ENCODE data around the gene SFXN2. TPM values are rescaled to one million over a fixed set of nuclear protein-coding genes. Genes with fewer than 3 reads are reported as not detected.

SFXN2 gene
- total and polyA plus RNA-seq, 2 experiments from 2014 or later, result 5.7 to 6.2 TPM

- Histone ChIP-seq H3K27me3 (ENCODE audit: insufficient read depth) (no peaks in the 10 kb centered on the region), H3K4me2 (no peak overlapping the region), H3K9me2 (ENCODE audit: insufficient read depth) (no peaks in the 10 kb centered on the region), H3K27ac (ENCODE audit: low read depth) (no peak overlapping the region), H3K4me1 (ENCODE audit: insufficient read depth) (no peaks in the 10 kb centered on the region; the same call in 1 of the 2 replicates), H4K20me1 (replicated peaks; ENCODE audit: insufficient read depth) (no peaks in the 10 kb centered on the region; the same call in none of the 2 replicates), H3K79me2 (replicated peaks; ENCODE audit: insufficient read depth) (peaks cover 5% of the 10 kb centered on the region), H3K36me3 (ENCODE audit: insufficient read depth) (no peaks in the 10 kb centered on the region), H3K4me3 (no peak overlapping the region), H2AFZ (no peak overlapping the region), H3F3A (replicated peaks; ENCODE audit: low read depth) (0 out of 2 replicates have a peak, but pooled peaks cover 3% of the 10 kb centered on the region)
- Mint-ChIP-seq H3K4me1 (peaks cover 8% of the 10 kb centered on the region), H3K4me3 (no peak overlapping the region), H3K27ac (no peak overlapping the region), H3K9me3 (no peaks in the 10 kb centered on the region), H3K27me3 (ENCODE audit: insufficient read depth, low read depth, poor library complexity) (peaks cover 6% of the 10 kb centered on the region), H3K36me3 (ENCODE audit: low read depth) (no peaks in the 10 kb centered on the region)
- no peak for TF ChIP-seq ZNF462 (CRISPR knock-in tag; IDR thresholded peaks at IDR 0.05)
- DNase-seq (ENCODE audit: low spot score) (no peak), ATAC-seq (no peak)
Observed at GRCh38 chr10:102761981-102762380, 47.5 kb downstream of the SFXN2 start.

GRCh38 chr10:102762401-102763015 is 48.1 kb downstream of the SFXN2 start:
- Histone ChIP-seq H3K36me3 (ENCODE audit: insufficient read depth) (no peaks in the 10 kb centered on the region), H3K4me1 (ENCODE audit: insufficient read depth) (no peaks in the 10 kb centered on the region; the same call in 1 of the 2 replicates), H3K4me2 (no peak overlapping the region), H3K4me3 (no peak overlapping the region), H3K27me3 (ENCODE audit: insufficient read depth) (no peaks in the 10 kb centered on the region), H2AFZ (no peak overlapping the region), H3K79me2 (replicated peaks; ENCODE audit: insufficient read depth) (peaks cover 5% of the 10 kb centered on the region), H3F3A (replicated peaks; ENCODE audit: low read depth) (0 out of 2 replicates have a peak, but pooled peaks cover 3% of the 10 kb centered on the region), H3K27ac (ENCODE audit: low read depth) (no peak overlapping the region), H3K9me2 (ENCODE audit: insufficient read depth) (no peaks in the 10 kb centered on the region), H4K20me1 (replicated peaks; ENCODE audit: insufficient read depth) (no peaks in the 10 kb centered on the region; the same call in none of the 2 replicates)
- H3K27ac Mint-ChIP-seq, result no peak overlapping the region
- peaks cover 9% of the 10 kb centered on the region for H3K4me1 Mint-ChIP-seq
- no peak for DNase-seq (ENCODE audit: low spot score)
- no peaks in the 10 kb centered on the region for H3K9me3 Mint-ChIP-seq
- ATAC-seq, result no peak
- peaks cover 6% of the 10 kb centered on the region for H3K27me3 Mint-ChIP-seq (ENCODE audit: insufficient read depth, low read depth, poor library complexity)
- H3K4me3 Mint-ChIP-seq, result no peak overlapping the region
- no peaks in the 10 kb centered on the region for H3K36me3 Mint-ChIP-seq (ENCODE audit: low read depth)
- no peak for TF ChIP-seq JUNB (IDR thresholded peaks at IDR 0.05; ENCODE audit: unreplicated experiment)
- TF ChIP-seq EZH2phosphoT487 (IDR thresholded peaks at IDR 0.05; ENCODE audit: unreplicated experiment), result no peak
- no peak for TF ChIP-seq EZH2 (IDR thresholded peaks at IDR 0.05; ENCODE audit: low read depth, unreplicated experiment)
- TF ChIP-seq STAT1 (IDR thresholded peaks at IDR 0.05; ENCODE audit: unreplicated experiment), result no peak
- no peak for TF ChIP-seq ETS1 (IDR thresholded peaks at IDR 0.05)
- TF ChIP-seq ZNF331 (CRISPR knock-in tag; IDR thresholded peaks at IDR 0.05; ENCODE audit: low read depth), result no peak
- no peak for TF ChIP-seq ZNF114 (CRISPR knock-in tag; IDR thresholded peaks at IDR 0.05)

Data from GM23338 (cell line).